ENCODE measurements around the gene GAPDHS. TPM values are rescaled to one million over a fixed set of nuclear protein-coding genes. Genes with fewer than 3 reads are reported as not detected.

GAPDHS gene
- total and polyA plus RNA-seq, 8 donors: not detected

- TF ChIP-seq CTCF (IDR thresholded peaks at IDR 0.05): no peak
- 89 to 100% methylated on average over 1 of the region's 1 CpG for WGBS, 2 donors
- ATAC-seq: no peak
Observed at GRCh38 chr19:35582760-35583159, 49.5 kb downstream of the GAPDHS start.

GRCh38 chr19:35585848-35586247 lies 52.6 kb downstream of the GAPDHS start, which contains the start of gene PMIS2:
Gene PMIS2 (plus strand): TSS chr19:35586173. CDS start chr19:35586260, 87 bp downstream.
- H3K4me3 ChIP-seq: no peak within 1 kb of the TSS
- intact Hi-C loops (cut with DNase I): loop anchor here in 1 of 3 donors (5.0 kb wide), 1 partner anchor 39 kb away; the partner anchor contains the start of gene TMEM147
- no peaks in the 10 kb centered on the region for H3K27me3 ChIP-seq
- no peak for FAIRE-seq
- ATAC-seq: peak in 1 of 4 donors; percentile 30
- no peak for TF ChIP-seq CTCF (IDR thresholded peaks at IDR 0.05)
- no peaks in the 10 kb centered on the region for H3K4me1 ChIP-seq
- 37 to 54% methylated on average over 16 of the region's 16 CpGs for WGBS, 2 donors
- H3K9me3 ChIP-seq: no peaks in the 10 kb centered on the region
- no peak within 1 kb of the TSS for H3K27ac ChIP-seq
- no peak for DNase-seq
- H3K36me3 ChIP-seq: no peaks in the 10 kb centered on the region

More at GRCh38 chr19:35582760-35583159, 49.5 kb downstream of the GAPDHS start:
- Histone ChIP-seq H3K27me3 (no peaks in the 10 kb centered on the region), H3K9me3 (no peaks in the 10 kb centered on the region), H3K27ac (no peak overlapping the region), H3K4me1 (no peaks in the 10 kb centered on the region), H3K4me3 (no peak overlapping the region), H3K36me3 (no peaks in the 10 kb centered on the region)
- intact Hi-C loops (cut with DNase I): no loop called here
- FAIRE-seq (no peak), DNase-seq (no peak)

GRCh38 chr19:35587321-35587720 lies 54.1 kb downstream of the GAPDHS start:
- H3K4me1 ChIP-seq: no peaks in the 10 kb centered on the region
- WGBS, 2 donors: 41 to 55% methylated on average over 1 of the region's 1 CpG
- FAIRE-seq (no peak), ATAC-seq (no peak), DNase-seq (no peak)
- H3K4me3 ChIP-seq: no peak overlapping the region
- H3K9me3 ChIP-seq: no peaks in the 10 kb centered on the region
- H3K27ac ChIP-seq: no peak overlapping the region
- TF ChIP-seq CTCF (IDR thresholded peaks at IDR 0.05): no peak
- no peaks in the 10 kb centered on the region for H3K36me3 ChIP-seq
- no peaks in the 10 kb centered on the region for H3K27me3 ChIP-seq
- intact Hi-C loops (cut with DNase I): loop anchor here in 1 of 3 donors (5.0 kb wide), 1 partner anchor 40 kb away; the partner anchor contains the start of gene TMEM147

GRCh38 chr19:35590875-35591274 lies 57.6 kb downstream of the GAPDHS start:
- ATAC-seq (no peak), DNase-seq (no peak), FAIRE-seq (no peak)
- no peaks in the 10 kb centered on the region for H3K4me1 ChIP-seq
- no peaks in the 10 kb centered on the region for H3K9me3 ChIP-seq
- intact Hi-C loops (cut with DNase I): loop anchor here in 1 of 3 donors (10.0 kb wide), 1 partner anchor 46 kb away; the partner anchor contains the start of gene TMEM147
- no peaks in the 10 kb centered on the region for H3K27me3 ChIP-seq
- no peak overlapping the region for H3K4me3 ChIP-seq
- H3K27ac ChIP-seq: no peak overlapping the region
- WGBS, 2 donors: 82 to 86% methylated on average over 3 of the region's 3 CpGs
- no peak for TF ChIP-seq CTCF (IDR thresholded peaks at IDR 0.05)
- no peaks in the 10 kb centered on the region for H3K36me3 ChIP-seq

- no peak for FAIRE-seq
- Histone ChIP-seq H3K27me3 (no peaks in the 10 kb centered on the region), H3K27ac (no peak overlapping the region), H3K4me3 (no peak overlapping the region), H3K36me3 (no peaks in the 10 kb centered on the region), H3K4me1 (no peaks in the 10 kb centered on the region), H3K9me3 (no peaks in the 10 kb centered on the region)
- ATAC-seq: peak; percentile 84 to 98 (median 94)
- TF ChIP-seq CTCF (IDR thresholded peaks at IDR 0.05): peak; percentile 23 to 60 (median 42)
- intact Hi-C loops (cut with DNase I): loop anchor here in 1 of 3 donors (10.0 kb wide), 1 partner anchor 47 kb away; the partner anchor contains the start of gene TMEM147
- peak in 3 of 6 donors; percentile 36 to 60 (median 43) for DNase-seq
- 16 to 18% methylated on average over 8 of the region's 8 CpGs for WGBS, 2 donors
Observed at GRCh38 chr19:35592226-35592625, 59.0 kb downstream of the GAPDHS start.

All from pancreas (tissue), 10 donors.